Measurements from ENCODE around the gene NHERF2. TPM values are rescaled to one million over a fixed set of nuclear protein-coding genes. Genes with fewer than 3 reads are reported as not detected.

The NHERF2 gene
- total RNA-seq, 4 donors from 2014 or later, result 52.8 to 166 (median 84.9) TPM

GRCh38 chr16:2085669-2086068, 59.0 kb downstream of the NHERF2 start:
- TF ChIP-seq, protein P1, sequence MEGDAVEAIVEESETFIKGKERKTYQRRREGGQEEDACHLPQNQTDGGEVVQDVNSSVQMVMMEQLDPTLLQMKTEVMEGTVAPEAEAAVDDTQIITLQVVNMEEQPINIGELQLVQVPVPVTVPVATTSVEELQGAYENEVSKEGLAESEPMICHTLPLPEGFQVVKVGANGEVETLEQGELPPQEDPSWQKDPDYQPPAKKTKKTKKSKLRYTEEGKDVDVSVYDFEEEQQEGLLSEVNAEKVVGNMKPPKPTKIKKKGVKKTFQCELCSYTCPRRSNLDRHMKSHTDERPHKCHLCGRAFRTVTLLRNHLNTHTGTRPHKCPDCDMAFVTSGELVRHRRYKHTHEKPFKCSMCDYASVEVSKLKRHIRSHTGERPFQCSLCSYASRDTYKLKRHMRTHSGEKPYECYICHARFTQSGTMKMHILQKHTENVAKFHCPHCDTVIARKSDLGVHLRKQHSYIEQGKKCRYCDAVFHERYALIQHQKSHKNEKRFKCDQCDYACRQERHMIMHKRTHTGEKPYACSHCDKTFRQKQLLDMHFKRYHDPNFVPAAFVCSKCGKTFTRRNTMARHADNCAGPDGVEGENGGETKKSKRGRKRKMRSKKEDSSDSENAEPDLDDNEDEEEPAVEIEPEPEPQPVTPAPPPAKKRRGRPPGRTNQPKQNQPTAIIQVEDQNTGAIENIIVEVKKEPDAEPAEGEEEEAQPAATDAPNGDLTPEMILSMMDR (IDR thresholded peaks at IDR 0.05), result no peak
- DNase-seq (ENCODE audit: low spot score) (no peak), ATAC-seq (ENCODE audit: low FRiP score) (no peak)

DNA sequence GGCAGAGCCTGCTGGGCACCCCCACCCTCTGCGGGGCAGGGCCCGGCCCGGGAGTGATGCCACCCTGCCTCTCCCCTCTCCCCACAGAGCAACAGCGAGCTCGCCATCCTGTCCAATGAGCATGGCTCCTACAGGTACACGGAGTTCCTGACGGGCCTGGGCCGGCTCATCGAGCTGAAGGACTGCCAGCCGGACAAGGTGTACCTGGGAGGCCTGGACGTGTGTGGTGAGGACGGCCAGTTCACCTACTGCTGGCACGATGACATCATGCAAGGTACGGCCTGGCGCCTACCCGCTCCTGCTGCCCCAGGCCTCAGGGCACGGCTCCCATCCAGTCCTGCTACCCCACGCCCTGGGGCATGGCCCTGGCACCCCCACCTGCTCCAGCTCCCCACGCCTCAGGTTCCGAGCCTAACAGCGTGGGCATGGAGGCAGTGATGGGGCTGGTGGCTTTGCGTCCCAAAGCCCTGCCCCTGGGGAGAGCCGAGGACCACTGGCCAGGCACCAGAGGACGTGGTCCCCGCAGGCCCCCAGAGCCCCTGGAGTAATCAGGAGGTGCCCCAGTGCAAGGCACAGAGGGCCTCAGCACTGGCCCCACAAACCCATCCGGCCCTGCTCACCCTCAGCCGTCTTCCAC, 59.5 kb downstream of the NHERF2 start:
- ATAC-seq (ENCODE audit: low FRiP score) (no peak), DNase-seq (ENCODE audit: low spot score) (no peak)
- TF ChIP-seq, protein P1 (IDR thresholded peaks at IDR 0.05), result no peak

- TF ChIP-seq, protein P1 (IDR thresholded peaks at IDR 0.05), result no peak
- DNase-seq (ENCODE audit: low spot score) (no peak), ATAC-seq (ENCODE audit: low FRiP score) (no peak)
These were observed 60.4 kb downstream of the NHERF2 start for GRCh38 chr16:2086812-2087747.

GRCh38 chr16:2087748-2088631, 61.3 kb downstream of the NHERF2 start:
- TF ChIP-seq, protein P1 (IDR thresholded peaks at IDR 0.05), result no peak
- ATAC-seq (ENCODE audit: low FRiP score), result no peak

More at GRCh38 chr16:2087748-2088631, 61.3 kb downstream of the NHERF2 start:
- no peak for DNase-seq (ENCODE audit: low spot score)

Small RNAs within 50 kb of the gene (small RNA-seq; reads per million reads assigned to genes)
- not detected for gene RN7SL219P

Other genes with a start within 250 kb of the NHERF2 start
- gene SPSB3, start 244.3 kb upstream of the NHERF2 start, total RNA-seq, result 10 to 100 TPM; 39.5 to 88.1 (median 50.7) TPM
- gene NUBP2, start 243.9 kb upstream of the NHERF2 start, total RNA-seq, result 10 to 100 TPM; 49.2 to 85.9 (median 60.2) TPM
- under 1 TPM in 2 of 4 donors, not detected in 2; 0.19 to 0.50 TPM for gene IGFALS, start 233.2 kb upstream of the NHERF2 start, total RNA-seq
- gene HAGH, start 200.1 kb upstream of the NHERF2 start, total RNA-seq, result 100 to 1,000 TPM in 1 of 4 donors, 10 to 100 TPM in 3; 69.8 to 130 (median 81.5) TPM
- 10 to 100 TPM; 32.3 to 46.3 (median 34.1) TPM for gene FAHD1, start 199.7 kb upstream of the NHERF2 start, total RNA-seq
- 1 to 10 TPM in 1 of 4 donors, not detected in 3; 1.7 TPM for gene MEIOB, start 154.7 kb upstream of the NHERF2 start, total RNA-seq
- not detected for gene HS3ST6, start 108.5 kb upstream of the NHERF2 start, total RNA-seq
- gene MSRB1, start 83.7 kb upstream of the NHERF2 start, total RNA-seq, result 10 to 100 TPM in 3 of 4 donors, 1 to 10 TPM in 1; 9.6 to 64.0 (median 17.1) TPM
- not detected for gene RPL3L, start 72.2 kb upstream of the NHERF2 start, total RNA-seq
- 100 to 1,000 TPM; 144 to 240 (median 183) TPM for gene NDUFB10, start 67.4 kb upstream of the NHERF2 start, total RNA-seq
- 1,000 to 10,000 TPM; 1,362 to 1,656 (median 1,543) TPM for gene RPS2, start 62.1 kb upstream of the NHERF2 start, total RNA-seq
- gene RNF151, start 60.0 kb upstream of the NHERF2 start, total RNA-seq, result not detected
- 10 to 100 TPM; 32.2 to 44.3 (median 34.3) TPM for gene TBL3, start 54.8 kb upstream of the NHERF2 start, total RNA-seq
- not detected for gene NOXO1, start 45.4 kb upstream of the NHERF2 start, total RNA-seq
- gene GFER, start 42.7 kb upstream of the NHERF2 start, total RNA-seq, result 10 to 100 TPM; 11.9 to 18.4 (median 16.0) TPM
- 1 to 10 TPM in 1 of 4 donors, under 1 TPM in 1, not detected in 2; 0.28 to 1.6 TPM for gene SYNGR3, start 36.9 kb upstream of the NHERF2 start, total RNA-seq
- gene ZNF598, start 17.1 kb upstream of the NHERF2 start, total RNA-seq, result 10 to 100 TPM; 19.1 to 49.0 (median 24.3) TPM
- gene NPW, start 7.1 kb upstream of the NHERF2 start, total RNA-seq, result under 1 TPM in 1 of 4 donors, not detected in 3; 0.48 TPM
- 10 to 100 TPM in 3 of 4 donors, 1 to 10 TPM in 1; 7.1 to 18.1 (median 10.9) TPM for gene NTHL1, start 20.9 kb downstream of the NHERF2 start, total RNA-seq
- 10 to 100 TPM; 30.0 to 59.4 (median 35.9) TPM for gene TSC2, start 21.1 kb downstream of the NHERF2 start, total RNA-seq
- 100 to 1,000 TPM in 2 of 4 donors, 10 to 100 TPM in 2; 86.4 to 214 (median 121) TPM for gene PKD1, start 109.0 kb downstream of the NHERF2 start, total RNA-seq
- gene RAB26, start 121.7 kb downstream of the NHERF2 start, total RNA-seq, result 1 to 10 TPM in 2 of 4 donors, under 1 TPM in 1, not detected in 1; 0.19 to 2.0 (median 1.1) TPM
- gene TRAF7, start 128.9 kb downstream of the NHERF2 start, total RNA-seq, result 10 to 100 TPM; 31.9 to 42.7 (median 34.3) TPM
- under 1 TPM; 0.12 to 0.19 (median 0.14) TPM for gene CASKIN1, start 169.7 kb downstream of the NHERF2 start, total RNA-seq
- gene MLST8, start 178.6 kb downstream of the NHERF2 start, total RNA-seq, result 10 to 100 TPM; 29.8 to 44.6 (median 34.6) TPM
- gene BRICD5, start 184.0 kb downstream of the NHERF2 start, total RNA-seq, result 10 to 100 TPM in 1 of 4 donors, 1 to 10 TPM in 3; 1.5 to 10.1 (median 4.3) TPM
- 10 to 100 TPM in 1 of 4 donors, 1 to 10 TPM in 3; 8.1 to 10.4 (median 9.6) TPM for gene PGP, start 187.9 kb downstream of the NHERF2 start, total RNA-seq
- gene E4F1, start 196.7 kb downstream of the NHERF2 start, total RNA-seq, result 10 to 100 TPM; 18.3 to 39.6 (median 25.7) TPM
- under 1 TPM in 3 of 4 donors, not detected in 1; 0.63 to 0.93 (median 0.84) TPM for gene DNASE1L2, start 209.5 kb downstream of the NHERF2 start, total RNA-seq
- gene ECI1, start 224.7 kb downstream of the NHERF2 start, total RNA-seq, result 10 to 100 TPM; 26.2 to 66.5 (median 38.4) TPM
- 100 to 1,000 TPM in 1 of 4 donors, 10 to 100 TPM in 3; 84.9 to 171 (median 92.2) TPM for gene RNPS1, start 241.2 kb downstream of the NHERF2 start, total RNA-seq

Measured in omental fat pad (tissue), 4 donors.